ENCODE data around the gene HSD17B12. TPM values are rescaled to one million over a fixed set of nuclear protein-coding genes. Genes with fewer than 3 reads are reported as not detected.
"Not testable (repeated sequence)": the region's sequence is repeated elsewhere in the genome, so short reads cannot be mapped to it uniquely, and the experiment has no call there.

The HSD17B12 gene
- total RNA-seq, 2 donors from 2014 or later, result 59.9 to 102 TPM

DNA sequence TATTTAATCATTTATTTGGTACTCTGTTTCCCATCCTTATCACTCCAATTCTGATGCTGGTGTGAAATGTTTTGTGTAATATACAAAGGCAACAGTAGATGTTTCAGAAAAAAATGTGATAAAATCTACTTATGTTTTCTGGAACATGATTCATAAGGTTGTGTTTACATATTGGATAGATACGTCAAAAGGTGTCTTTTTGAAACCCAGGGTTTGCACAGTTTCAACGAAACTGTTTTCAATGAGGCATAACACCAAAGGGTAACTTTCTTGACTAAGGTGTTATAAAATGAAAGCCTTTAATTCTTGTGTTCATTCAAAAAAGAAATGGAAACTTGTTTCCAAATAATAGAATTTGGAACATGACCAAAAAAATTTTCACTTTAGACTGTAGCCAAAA lies 33.8 kb upstream of the HSD17B12 start:
- 76% methylated on average over 2 of the region's 2 CpGs for WGBS
- no peak for DNase-seq (ENCODE audit: low spot score)
- no peaks in the 10 kb centered on the region for H3K27me3 ChIP-seq (replicated peaks; ENCODE audit: insufficient read depth)
- no peak for TF ChIP-seq POLR2AphosphoS5 (IDR thresholded peaks at IDR 0.05)
- TF ChIP-seq, protein P1, sequence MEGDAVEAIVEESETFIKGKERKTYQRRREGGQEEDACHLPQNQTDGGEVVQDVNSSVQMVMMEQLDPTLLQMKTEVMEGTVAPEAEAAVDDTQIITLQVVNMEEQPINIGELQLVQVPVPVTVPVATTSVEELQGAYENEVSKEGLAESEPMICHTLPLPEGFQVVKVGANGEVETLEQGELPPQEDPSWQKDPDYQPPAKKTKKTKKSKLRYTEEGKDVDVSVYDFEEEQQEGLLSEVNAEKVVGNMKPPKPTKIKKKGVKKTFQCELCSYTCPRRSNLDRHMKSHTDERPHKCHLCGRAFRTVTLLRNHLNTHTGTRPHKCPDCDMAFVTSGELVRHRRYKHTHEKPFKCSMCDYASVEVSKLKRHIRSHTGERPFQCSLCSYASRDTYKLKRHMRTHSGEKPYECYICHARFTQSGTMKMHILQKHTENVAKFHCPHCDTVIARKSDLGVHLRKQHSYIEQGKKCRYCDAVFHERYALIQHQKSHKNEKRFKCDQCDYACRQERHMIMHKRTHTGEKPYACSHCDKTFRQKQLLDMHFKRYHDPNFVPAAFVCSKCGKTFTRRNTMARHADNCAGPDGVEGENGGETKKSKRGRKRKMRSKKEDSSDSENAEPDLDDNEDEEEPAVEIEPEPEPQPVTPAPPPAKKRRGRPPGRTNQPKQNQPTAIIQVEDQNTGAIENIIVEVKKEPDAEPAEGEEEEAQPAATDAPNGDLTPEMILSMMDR (IDR thresholded peaks at IDR 0.05), result no peak
- TF ChIP-seq POLR2A (IDR thresholded peaks at IDR 0.05), result no peak
- H3K4me3 ChIP-seq, result no peak overlapping the region
- H3K27ac ChIP-seq, result no peak overlapping the region
- H3K4me1 ChIP-seq (replicated peaks), result no peaks in the 10 kb centered on the region
- no peaks in the 10 kb centered on the region for H3K36me3 ChIP-seq
- no peaks in the 10 kb centered on the region for H3K9me3 ChIP-seq
- intact Hi-C loops (cut with DNase I), result no loop called here

DNA sequence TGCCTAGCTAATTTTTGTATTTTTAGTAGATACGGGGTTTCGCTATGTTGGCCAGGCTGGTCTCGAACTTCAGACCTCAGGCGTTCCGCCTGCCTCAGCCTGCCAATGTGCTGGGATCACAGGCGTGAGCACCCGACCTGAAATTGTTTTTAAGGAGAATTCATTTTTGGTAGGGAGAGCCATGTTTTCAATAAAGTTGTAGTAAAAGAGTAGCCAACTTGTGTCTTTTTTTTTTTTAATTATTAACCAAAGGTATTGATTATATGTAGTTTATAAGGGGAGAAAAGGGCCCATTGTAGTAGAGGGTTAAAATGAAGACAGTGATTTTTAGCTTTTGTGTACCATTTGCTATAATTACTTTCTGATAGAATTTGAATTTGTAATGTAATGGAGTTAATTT lies 31.6 kb upstream of the HSD17B12 start:
- H3K4me3 ChIP-seq, result no peak overlapping the region
- no peaks in the 10 kb centered on the region for H3K4me1 ChIP-seq (replicated peaks)
- WGBS, result 84% methylated on average over 7 of the region's 7 CpGs
- intact Hi-C loops (cut with DNase I), result no loop called here
- no peaks in the 10 kb centered on the region for H3K36me3 ChIP-seq
- no peak for DNase-seq (ENCODE audit: low spot score)
- no peaks in the 10 kb centered on the region for H3K9me3 ChIP-seq
- TF ChIP-seq, protein P1 (IDR thresholded peaks at IDR 0.05), result no peak
- TF ChIP-seq POLR2A (IDR thresholded peaks at IDR 0.05) (no peak), POLR2AphosphoS5 (IDR thresholded peaks at IDR 0.05) (no peak)
- H3K27ac ChIP-seq, result no peak overlapping the region
- no peaks in the 10 kb centered on the region for H3K27me3 ChIP-seq (replicated peaks; ENCODE audit: insufficient read depth)

DNA sequence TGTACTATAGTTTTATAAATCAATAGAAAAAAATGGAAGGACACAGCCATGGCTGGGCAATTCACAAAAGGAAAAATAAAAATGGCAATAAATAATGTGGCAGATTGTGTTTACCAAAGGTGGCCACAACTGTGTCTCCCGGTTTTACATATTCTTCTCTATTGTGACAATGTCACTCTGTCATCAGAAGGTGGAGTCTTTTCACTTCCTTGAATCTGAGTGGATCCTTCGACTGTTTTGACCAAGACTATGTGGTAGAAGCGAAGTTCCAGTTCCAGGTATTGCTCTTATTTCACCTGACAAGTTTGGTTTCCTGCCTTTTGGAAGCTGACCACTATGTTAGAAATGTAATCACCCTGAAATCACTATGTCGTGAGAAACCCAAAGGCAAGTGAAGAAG lies 31.0 kb upstream of the HSD17B12 start:
- no peaks in the 10 kb centered on the region for H3K27me3 ChIP-seq (replicated peaks; ENCODE audit: insufficient read depth)
- no peak for DNase-seq (ENCODE audit: low spot score)
- H3K36me3 ChIP-seq, result no peaks in the 10 kb centered on the region
- no peak overlapping the region for H3K4me3 ChIP-seq
- TF ChIP-seq POLR2A (IDR thresholded peaks at IDR 0.05), result no peak
- no peak for TF ChIP-seq POLR2AphosphoS5 (IDR thresholded peaks at IDR 0.05)
- TF ChIP-seq, protein P1 (IDR thresholded peaks at IDR 0.05), result no peak
- no peaks in the 10 kb centered on the region for H3K9me3 ChIP-seq
- H3K27ac ChIP-seq, result no peak overlapping the region
- intact Hi-C loops (cut with DNase I), result no loop called here
- H3K4me1 ChIP-seq (replicated peaks), result no peaks in the 10 kb centered on the region
- WGBS, result 88% methylated on average over 4 of the region's 4 CpGs

DNA sequence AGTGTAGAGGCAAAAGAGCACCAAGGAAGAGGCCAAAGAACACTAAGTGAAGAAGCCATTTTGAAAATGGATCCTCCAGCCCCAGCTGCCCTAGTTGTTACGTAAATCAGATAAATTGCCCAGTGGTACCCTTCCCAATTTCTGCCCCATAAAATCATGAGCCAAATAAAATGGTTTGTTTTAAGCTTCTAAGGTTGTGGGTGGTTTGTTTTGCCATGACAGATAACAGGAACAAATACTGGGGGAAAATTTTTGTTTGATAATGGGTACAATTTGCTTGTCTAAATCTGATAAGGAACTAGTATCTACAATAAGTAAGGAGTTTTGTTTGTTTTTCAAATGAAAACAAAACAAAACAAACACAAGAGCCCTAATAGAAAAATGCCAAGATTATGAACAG lies 30.6 kb upstream of the HSD17B12 start:
- H3K27me3 ChIP-seq (replicated peaks; ENCODE audit: insufficient read depth), result no peaks in the 10 kb centered on the region
- no peak overlapping the region for H3K4me3 ChIP-seq

DNA sequence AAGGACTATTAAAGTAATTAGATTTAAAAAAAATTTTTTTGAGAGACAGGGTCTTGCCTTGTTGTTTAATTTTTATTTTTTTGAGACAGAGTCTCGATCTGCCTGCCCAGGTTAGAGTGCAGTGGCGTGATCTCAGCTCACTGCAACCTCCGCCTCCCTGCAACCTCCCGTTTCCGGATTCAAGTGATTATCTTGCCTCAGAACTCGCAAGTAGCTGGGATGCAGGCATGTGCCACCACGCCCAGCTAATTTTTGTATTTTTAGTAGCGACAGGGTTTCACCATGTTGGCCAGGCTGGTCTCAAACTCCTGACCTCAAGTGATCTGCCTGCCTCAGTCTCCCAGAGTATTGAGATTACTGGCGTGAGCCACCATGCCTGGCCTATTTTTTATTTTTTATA lies 17.5 kb upstream of the HSD17B12 start:
- intact Hi-C loops (cut with DNase I); DNase-seq (ENCODE audit: low spot score): not testable (repeated sequence)

More for the DNA sequence above, 30.6 kb upstream of the HSD17B12 start:
- no peaks in the 10 kb centered on the region for H3K9me3 ChIP-seq
- TF ChIP-seq POLR2AphosphoS5 (IDR thresholded peaks at IDR 0.05) (no peak), POLR2A (IDR thresholded peaks at IDR 0.05) (no peak)
- TF ChIP-seq, protein P1 (IDR thresholded peaks at IDR 0.05), result no peak
- no peaks in the 10 kb centered on the region for H3K4me1 ChIP-seq (replicated peaks)
- whole genome bisulfite sequencing, result 59% methylated on average over 1 of the region's 1 CpG
- H3K27ac ChIP-seq, result no peak overlapping the region
- DNase-seq (ENCODE audit: low spot score), result no peak
- intact Hi-C loops (cut with DNase I), result no loop called here
- no peaks in the 10 kb centered on the region for H3K36me3 ChIP-seq

More for the DNA sequence above, 17.5 kb upstream of the HSD17B12 start:
- H3K27me3 ChIP-seq (replicated peaks; ENCODE audit: insufficient read depth); H3K36me3 ChIP-seq; H3K4me1 ChIP-seq (replicated peaks); H3K4me3 ChIP-seq; H3K27ac ChIP-seq; H3K9me3 ChIP-seq: not testable (repeated sequence)
- WGBS, result 68% methylated on average over 9 of the region's 9 CpGs

Measured in prostate gland (tissue), 2 donors.